ENCODE results near the gene KLHL12.

KLHL12 gene

DNA sequence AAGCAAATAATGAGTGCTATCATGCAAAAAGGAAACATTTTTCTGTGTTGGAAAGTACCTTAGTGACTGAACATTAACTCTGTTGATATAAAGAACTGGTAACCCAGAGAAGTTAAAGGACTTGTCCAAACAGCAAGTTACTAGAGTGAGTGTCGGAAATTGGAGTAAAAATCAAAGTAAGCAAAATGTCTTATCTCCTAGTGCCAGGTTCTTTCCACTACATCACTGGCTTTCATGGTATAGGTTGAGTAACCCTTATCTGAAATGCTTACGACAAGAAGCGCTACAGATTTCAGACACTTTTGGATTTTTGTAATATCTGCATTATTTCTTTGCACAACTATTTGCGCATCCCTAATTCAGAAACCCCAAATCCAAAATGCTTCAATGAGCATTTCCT lies 21.7 kb downstream of the KLHL12 start:
- TF ChIP-seq, protein P1, sequence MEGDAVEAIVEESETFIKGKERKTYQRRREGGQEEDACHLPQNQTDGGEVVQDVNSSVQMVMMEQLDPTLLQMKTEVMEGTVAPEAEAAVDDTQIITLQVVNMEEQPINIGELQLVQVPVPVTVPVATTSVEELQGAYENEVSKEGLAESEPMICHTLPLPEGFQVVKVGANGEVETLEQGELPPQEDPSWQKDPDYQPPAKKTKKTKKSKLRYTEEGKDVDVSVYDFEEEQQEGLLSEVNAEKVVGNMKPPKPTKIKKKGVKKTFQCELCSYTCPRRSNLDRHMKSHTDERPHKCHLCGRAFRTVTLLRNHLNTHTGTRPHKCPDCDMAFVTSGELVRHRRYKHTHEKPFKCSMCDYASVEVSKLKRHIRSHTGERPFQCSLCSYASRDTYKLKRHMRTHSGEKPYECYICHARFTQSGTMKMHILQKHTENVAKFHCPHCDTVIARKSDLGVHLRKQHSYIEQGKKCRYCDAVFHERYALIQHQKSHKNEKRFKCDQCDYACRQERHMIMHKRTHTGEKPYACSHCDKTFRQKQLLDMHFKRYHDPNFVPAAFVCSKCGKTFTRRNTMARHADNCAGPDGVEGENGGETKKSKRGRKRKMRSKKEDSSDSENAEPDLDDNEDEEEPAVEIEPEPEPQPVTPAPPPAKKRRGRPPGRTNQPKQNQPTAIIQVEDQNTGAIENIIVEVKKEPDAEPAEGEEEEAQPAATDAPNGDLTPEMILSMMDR (conservative IDR thresholded peaks at IDR 0.05): no peak
- peak overlapping the region; percentile 23; the same call in 1 of the 2 replicates for H3K27ac ChIP-seq

DNA sequence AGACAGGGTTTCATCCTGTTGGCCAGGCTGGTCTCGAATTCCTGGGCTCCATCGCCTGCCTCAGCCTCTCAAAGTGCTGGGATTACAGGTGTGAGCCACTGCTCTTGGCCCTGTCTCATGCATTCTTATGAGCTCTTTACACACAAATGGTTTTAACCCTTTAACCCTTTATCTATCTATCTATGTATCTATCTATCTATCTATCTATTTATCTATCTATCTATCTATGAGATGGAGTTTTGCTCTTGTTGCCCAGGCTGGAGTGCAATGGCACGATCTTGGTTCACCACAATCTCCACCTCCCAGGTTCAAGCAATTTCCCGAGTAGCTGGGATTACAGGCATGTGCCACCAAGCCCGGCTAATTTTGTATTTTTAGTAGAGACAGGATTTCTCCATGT lies 23.2 kb downstream of the KLHL12 start:
- peak overlapping the region; percentile 23; the same call in 1 of the 2 replicates for H3K27ac ChIP-seq

GRCh38 chr1:202901555-202901954 lies 25.5 kb downstream of the KLHL12 start:
- TF ChIP-seq, protein P1 (conservative IDR thresholded peaks at IDR 0.05): no peak
- no peak overlapping the region for H3K27ac ChIP-seq

DNA sequence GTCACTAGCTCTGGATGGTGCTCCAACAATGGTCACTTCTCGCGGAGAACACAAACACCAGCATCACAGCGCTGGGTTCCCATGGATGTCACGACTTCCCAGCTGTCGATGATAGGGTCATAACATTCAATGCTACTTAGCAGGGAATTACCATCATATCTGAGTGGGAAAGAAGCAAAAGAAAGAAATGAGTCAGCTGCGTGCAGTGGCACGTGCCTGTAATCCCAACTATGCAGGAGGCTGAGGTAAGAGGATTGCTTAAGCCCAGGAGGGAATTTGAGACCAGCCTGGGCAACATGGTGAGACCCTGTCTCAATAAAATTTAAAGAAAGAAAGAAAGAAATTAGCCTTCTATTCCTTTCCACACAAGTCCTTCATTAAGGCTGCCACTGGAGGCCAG lies 34.5 kb downstream of the KLHL12 start:
- H3K27ac ChIP-seq: no peak overlapping the region
- TF ChIP-seq, protein P1 (conservative IDR thresholded peaks at IDR 0.05): no peak

- H3K27ac ChIP-seq: peak overlapping the region; percentile 90
- TF ChIP-seq, protein P1 (conservative IDR thresholded peaks at IDR 0.05): no peak
Observed at GRCh38 chr1:202890392-202890791, 36.6 kb downstream of the KLHL12 start.

- TF ChIP-seq, protein P1 (conservative IDR thresholded peaks at IDR 0.05): peak; percentile 13; the same call in 1 of the 2 replicates
- H3K27ac ChIP-seq: peak within 1 kb of the TSS; percentile 90
Observed at GRCh38 chr1:202888531-202889360, 38.3 kb downstream of the KLHL12 start, which contains the start of gene RABIF. TSS of gene RABIF (minus strand) at chr1:202889149. CDS start at chr1:202889098, 51 bp downstream.

GRCh38 chr1:202888221-202888530 lies 38.9 kb downstream of the KLHL12 start:
- TF ChIP-seq, protein P1 (conservative IDR thresholded peaks at IDR 0.05): no peak
- peak overlapping the region; percentile 90 for H3K27ac ChIP-seq

DNA sequence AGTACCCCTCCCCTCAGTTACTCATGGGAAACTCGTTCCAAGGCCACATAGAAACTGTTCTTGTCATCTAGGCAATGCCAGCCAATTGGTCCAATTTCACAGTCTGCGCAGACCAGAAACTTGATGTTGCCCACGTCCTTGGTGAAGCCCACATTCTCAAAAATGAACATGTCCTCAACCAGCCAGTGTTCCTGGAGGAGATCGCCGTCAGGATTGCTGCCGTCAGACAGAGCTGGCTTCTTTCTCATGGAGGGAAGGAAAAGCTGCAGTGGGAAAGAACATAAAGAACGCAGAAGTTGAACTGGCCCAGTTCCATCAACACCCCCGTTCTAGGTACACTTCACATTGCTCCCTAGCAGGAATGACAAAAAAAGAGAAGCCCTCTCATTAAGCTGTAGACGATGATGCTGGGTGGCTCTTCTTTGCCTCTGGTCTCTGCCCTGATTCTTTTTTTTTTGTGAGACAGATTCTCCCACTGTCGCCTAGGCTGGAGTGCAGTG lies 46.0 kb downstream of the KLHL12 start:
- TF ChIP-seq, protein P1 (conservative IDR thresholded peaks at IDR 0.05): no peak
- H3K27ac ChIP-seq: no peak overlapping the region
